Sigmoid colon (tissue), 4 donors: ENCODE measurements around the gene PPP2R2C.

Experiments used
- CTCF ChIP-seq, 4 experiments: fragments of 450-650 bp in 3 of 4; fragments of 200-600 bp in 1 of 4; IDR thresholded peaks; one replicate each; pipeline ENCODE4 v1.5.1; 2016 to 2019; ENCODE audit warnings: antibody characterized with exemption in 4 of 4, mild to moderate bottlenecking in 3 of 4, moderate library complexity in 2 of 4
- EP300 ChIP-seq, 4 donors: sonication (generic); formaldehyde crosslinking; IDR thresholded peaks; one replicate each; pipeline ENCODE4 v1.6.1; 2017; ENCODE audit warnings: antibody characterized with exemption in 4 of 4
- POLR2A ChIP-seq, 2 donors: fragments of 450-650 bp; IDR thresholded peaks; one replicate each; pipeline ENCODE4 v1.6.1; 2016; ENCODE audit warnings: antibody characterized with exemption in 2 of 2, mild to moderate bottlenecking in 2 of 2, moderate library complexity in 2 of 2
- POLR2AphosphoS5 ChIP-seq, 4 donors: sonication (generic); formaldehyde crosslinking; IDR thresholded peaks; one replicate each; pipeline ENCODE4 v1.6.1; 2017; ENCODE audit warnings: antibody characterized with exemption in 4 of 4

DNA sequence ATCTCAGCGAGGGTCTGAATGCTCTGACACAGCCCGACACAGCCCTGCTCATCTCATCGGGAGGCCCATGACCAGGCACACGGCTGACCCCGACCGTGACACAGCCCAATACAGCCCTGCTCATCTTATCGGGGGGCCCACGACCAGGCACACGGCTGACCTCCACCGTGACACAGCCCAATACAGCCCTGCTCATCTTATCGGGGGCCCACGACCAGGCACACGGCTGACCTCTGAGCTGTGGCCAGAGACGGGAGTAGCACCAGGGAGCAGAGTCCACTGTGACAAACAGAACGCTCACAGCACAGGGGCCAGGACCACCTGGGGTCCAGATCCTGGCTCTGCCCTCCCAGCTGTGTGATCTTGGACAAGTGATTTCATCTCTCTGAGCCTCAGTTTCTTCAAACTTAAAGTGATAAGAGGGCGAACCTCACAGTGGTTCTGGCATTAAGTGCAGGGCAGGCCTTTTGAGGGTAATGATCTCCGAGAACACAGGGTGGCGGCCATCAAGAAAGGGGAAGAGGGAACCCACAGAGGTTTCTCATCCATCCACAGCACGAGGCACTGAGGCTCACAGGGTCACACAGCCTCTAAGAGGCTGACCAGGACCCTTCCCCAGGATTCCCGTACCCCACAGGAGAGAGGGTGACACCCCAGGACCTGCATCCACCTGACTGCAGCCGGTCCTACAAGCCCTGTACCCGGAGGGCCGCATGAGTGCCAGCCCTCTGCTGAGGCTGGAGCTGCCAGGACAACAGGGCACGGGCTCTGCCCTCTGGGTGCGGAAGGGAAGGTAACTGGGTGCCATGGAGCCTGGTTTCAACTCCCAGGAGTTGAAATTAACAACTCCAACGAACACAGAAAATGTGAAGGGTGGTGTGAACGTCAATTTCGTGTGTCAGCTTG lies 142.7 kb downstream of the PPP2R2C start:
- TF ChIP-seq POLR2A (IDR thresholded peaks at IDR 0.05) (no peak), CTCF (IDR thresholded peaks at IDR 0.05) (no peak), POLR2AphosphoS5 (IDR thresholded peaks at IDR 0.05) (no peak), EP300 (IDR thresholded peaks at IDR 0.05) (no peak)
